A172 (cell line): ENCODE measurements around the gene PCBP4. TPM values are rescaled to one million over a fixed set of nuclear protein-coding genes. Genes with fewer than 3 reads are reported as not detected.

ENCODE experiments used
- DNase-seq: peaks from one replicate; pipeline ENCODE4 v3.0.0-alpha.2; 2015; ENCODE audit warnings: low spot score
- total RNA-seq: library from RNA; depleted of rRNA; stranded (reverse); fragments of >200 nt; shearing (Covaris generic); gene quantifications from 2 replicates; pipeline ENCODE4 v1.2.3, GENCODE V29; 2014

PCBP4 gene
- total RNA-seq, 1 experiment from 2014 or later, result 99.7 TPM

- DNase-seq, result no peak
Measured at GRCh38 chr3:51955893-51956770, 11.1 kb downstream of the PCBP4 start.

GRCh38 chr3:51955175-51955892, 11.9 kb downstream of the PCBP4 start, which contains the start of gene GPR62:
GPR62 (plus strand) TSS chr3:51955381; CDS start chr3:51955653, 272 bp downstream.
- DNase-seq, result no peak

GRCh38 chr3:51954713-51955112, 12.5 kb downstream of the PCBP4 start:
- no peak for DNase-seq

GRCh38 chr3:51954105-51954504, 13.1 kb downstream of the PCBP4 start:
- DNase-seq, result no peak

GRCh38 chr3:51953445-51953844, 13.8 kb downstream of the PCBP4 start:
- DNase-seq, result peak; percentile 37

- DNase-seq, result no peak
Measured at GRCh38 chr3:51950899-51951298, 16.4 kb downstream of the PCBP4 start.

GRCh38 chr3:51949121-51949520, 18.1 kb downstream of the PCBP4 start:
- DNase-seq, result no peak

- no peak for DNase-seq
Measured at GRCh38 chr3:51948016-51948580, 19.2 kb downstream of the PCBP4 start.

GRCh38 chr3:51947215-51947900, 19.9 kb downstream of the PCBP4 start:
- no peak for DNase-seq

- DNase-seq, result no peak
Measured at GRCh38 chr3:51946796-51947195, 20.5 kb downstream of the PCBP4 start.

GRCh38 chr3:51945926-51946705, 21.1 kb downstream of the PCBP4 start:
- DNase-seq, result no peak

GRCh38 chr3:51945031-51945840, 22.0 kb downstream of the PCBP4 start:
- DNase-seq, result no peak

- DNase-seq, result no peak
Measured at GRCh38 chr3:51944451-51945021, 22.7 kb downstream of the PCBP4 start.

- DNase-seq, result no peak
Measured at GRCh38 chr3:51943451-51944391, 23.5 kb downstream of the PCBP4 start.

GRCh38 chr3:51942603-51943450, 24.4 kb downstream of the PCBP4 start:
- peak; percentile 84 for DNase-seq

- DNase-seq, result peak; percentile 99
Measured at GRCh38 chr3:51941798-51942602, 25.3 kb downstream of the PCBP4 start, which contains the start of the genes PARP3 and RRP9. PARP3 (plus strand) TSS chr3:51942363; CDS start chr3:51943356, 993 bp downstream. RRP9 (minus strand) TSS chr3:51941904; CDS start chr3:51941867, 37 bp downstream.

GRCh38 chr3:51941463-51941797, 25.8 kb downstream of the PCBP4 start:
- no peak for DNase-seq
